Measurements from ENCODE around the gene XK.

GRCh38 chrX:37678574-37678973, 7.0 kb upstream of the XK start:
- TF ChIP-seq CHD4 (IDR thresholded peaks at IDR 0.05), result no peak
- TF ChIP-seq, protein P1, sequence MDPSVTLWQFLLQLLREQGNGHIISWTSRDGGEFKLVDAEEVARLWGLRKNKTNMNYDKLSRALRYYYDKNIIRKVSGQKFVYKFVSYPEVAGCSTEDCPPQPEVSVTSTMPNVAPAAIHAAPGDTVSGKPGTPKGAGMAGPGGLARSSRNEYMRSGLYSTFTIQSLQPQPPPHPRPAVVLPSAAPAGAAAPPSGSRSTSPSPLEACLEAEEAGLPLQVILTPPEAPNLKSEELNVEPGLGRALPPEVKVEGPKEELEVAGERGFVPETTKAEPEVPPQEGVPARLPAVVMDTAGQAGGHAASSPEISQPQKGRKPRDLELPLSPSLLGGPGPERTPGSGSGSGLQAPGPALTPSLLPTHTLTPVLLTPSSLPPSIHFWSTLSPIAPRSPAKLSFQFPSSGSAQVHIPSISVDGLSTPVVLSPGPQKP (IDR thresholded peaks at IDR 0.05; ENCODE audit: low read depth, low read length), result no peak
- TF ChIP-seq POLR2AphosphoS5 (IDR thresholded peaks at IDR 0.05; ENCODE audit: low read length), result no peak
- no peak for TF ChIP-seq MAX (IDR thresholded peaks at IDR 0.05; ENCODE audit: low read depth, low read length)
- no peak for TF ChIP-seq TCF7 (IDR thresholded peaks at IDR 0.05; ENCODE audit: borderline replicate concordance)
- TF ChIP-seq SPI1 (IDR thresholded peaks at IDR 0.05; ENCODE audit: borderline replicate concordance, insufficient read depth, low read depth, low read length), result no peak
- TF ChIP-seq NRF1 (conservative IDR thresholded peaks at IDR 0.05; ENCODE audit: low read depth, low read length), result no peak
